OCI-LY1 (cell line): ENCODE results near the gene CEP131.
A peak's percentile ranks its signal among the peaks of the same experiment; 100 is the strongest.

Source experiments
- H2AFZ ChIP-seq: fragments of 200-600 bp; sonication (generic), shearing (Covaris generic); 2 replicates; pipeline ENCODE4 v1.6.0; 2014; ENCODE audit warnings: antibody characterized with exemption, mild to moderate bottlenecking, low read length
- H3F3A ChIP-seq: fragments of 200-600 bp; sonication (generic), shearing (Covaris generic); 2 replicates; pipeline ENCODE4 v1.6.0; 2014; ENCODE audit warnings: mild to moderate bottlenecking, antibody characterized with exemption, low read length, moderate library complexity; ENCODE audit not compliant: insufficient read depth
- H3K27ac ChIP-seq: fragments of 200-600 bp; sonication (generic); 2 replicates; pipeline ENCODE4 v1.5.1; 2014; ENCODE audit warnings: low read length, mixed run types, mild to moderate bottlenecking, low read depth; ENCODE audit not compliant: poor library complexity, severe bottlenecking
- H3K27me3 ChIP-seq: fragments of 200-600 bp; sonication (generic); 2 replicates; pipeline ENCODE4 v1.6.0; 2014; ENCODE audit warnings: antibody characterized with exemption, mild to moderate bottlenecking, low read length, moderate library complexity; ENCODE audit not compliant: insufficient read depth
- H3K36me3 ChIP-seq: fragments of 200-600 bp; sonication (generic); 2 replicates; pipeline ENCODE4 v1.6.1; 2014; ENCODE audit warnings: mild to moderate bottlenecking, antibody characterized with exemption, low read length, moderate library complexity, mixed read lengths; ENCODE audit not compliant: insufficient read depth
- H3K4me1 ChIP-seq: fragments of 200-600 bp; sonication (generic); 2 replicates; pipeline ENCODE4 v1.5.1; 2014; ENCODE audit warnings: mild to moderate bottlenecking, low read length, moderate library complexity; ENCODE audit not compliant: insufficient read depth, severe bottlenecking
- H3K4me2 ChIP-seq: fragments of 200-600 bp; sonication (generic), shearing (Covaris generic); 2 replicates; pipeline ENCODE4 v1.6.1; 2014; ENCODE audit warnings: low read length
- H3K4me3 ChIP-seq: fragments of 200-600 bp; sonication (generic); 2 replicates; pipeline ENCODE4 v1.5.1; 2014; ENCODE audit warnings: low read length, low read depth, mild to moderate bottlenecking, mixed read lengths; ENCODE audit not compliant: poor library complexity, severe bottlenecking
- H3K79me2 ChIP-seq: fragments of 200-600 bp; shearing (Covaris generic); 2 replicates; pipeline ENCODE4 v1.6.1; 2016; ENCODE audit warnings: mixed run types, low read length, mixed read lengths; ENCODE audit not compliant: insufficient read depth
- H3K9ac ChIP-seq: fragments of 200-600 bp; sonication (generic), shearing (Covaris generic); 2 replicates; pipeline ENCODE4 v1.6.1; 2014; ENCODE audit warnings: mild to moderate bottlenecking, low read length, mixed read lengths
- H3K9me2 ChIP-seq: fragments of 200-600 bp; sonication (generic), shearing (Covaris generic); 2 replicates; pipeline ENCODE4 v1.6.1; 2014; ENCODE audit warnings: low read depth, mild to moderate bottlenecking, low read length, mixed read lengths
- H3K9me3 ChIP-seq: fragments of 200-600 bp; shearing (Covaris generic); 2 replicates; pipeline ENCODE4 v1.6.1; 2014; ENCODE audit warnings: low read length, mixed read lengths
- H4K20me1 ChIP-seq: fragments of 200-600 bp; sonication (generic), shearing (Covaris generic); 2 replicates; pipeline ENCODE4 v1.6.0; 2016; ENCODE audit warnings: mild to moderate bottlenecking, low read length; ENCODE audit not compliant: insufficient read depth
- EZH2 ChIP-seq: fragments of 200-600 bp; sonication (generic), shearing (Covaris generic); IDR thresholded peaks from 2 replicates; pipeline ENCODE4 v1.8.0; 2017; ENCODE audit warnings: borderline replicate concordance, mixed run types, mild to moderate bottlenecking, antibody characterized with exemption, low read length, moderate library complexity, mixed read lengths
- TF ChIP-seq, protein P1 (sequence below): fragments of 200-600 bp; sonication (generic), shearing (Covaris generic); IDR thresholded peaks from 2 replicates; pipeline ENCODE4 v1.5.1; 2017; ENCODE audit warnings: mild to moderate bottlenecking, antibody characterized with exemption, low read length, moderate library complexity, mixed read lengths

CEP131 gene

DNA sequence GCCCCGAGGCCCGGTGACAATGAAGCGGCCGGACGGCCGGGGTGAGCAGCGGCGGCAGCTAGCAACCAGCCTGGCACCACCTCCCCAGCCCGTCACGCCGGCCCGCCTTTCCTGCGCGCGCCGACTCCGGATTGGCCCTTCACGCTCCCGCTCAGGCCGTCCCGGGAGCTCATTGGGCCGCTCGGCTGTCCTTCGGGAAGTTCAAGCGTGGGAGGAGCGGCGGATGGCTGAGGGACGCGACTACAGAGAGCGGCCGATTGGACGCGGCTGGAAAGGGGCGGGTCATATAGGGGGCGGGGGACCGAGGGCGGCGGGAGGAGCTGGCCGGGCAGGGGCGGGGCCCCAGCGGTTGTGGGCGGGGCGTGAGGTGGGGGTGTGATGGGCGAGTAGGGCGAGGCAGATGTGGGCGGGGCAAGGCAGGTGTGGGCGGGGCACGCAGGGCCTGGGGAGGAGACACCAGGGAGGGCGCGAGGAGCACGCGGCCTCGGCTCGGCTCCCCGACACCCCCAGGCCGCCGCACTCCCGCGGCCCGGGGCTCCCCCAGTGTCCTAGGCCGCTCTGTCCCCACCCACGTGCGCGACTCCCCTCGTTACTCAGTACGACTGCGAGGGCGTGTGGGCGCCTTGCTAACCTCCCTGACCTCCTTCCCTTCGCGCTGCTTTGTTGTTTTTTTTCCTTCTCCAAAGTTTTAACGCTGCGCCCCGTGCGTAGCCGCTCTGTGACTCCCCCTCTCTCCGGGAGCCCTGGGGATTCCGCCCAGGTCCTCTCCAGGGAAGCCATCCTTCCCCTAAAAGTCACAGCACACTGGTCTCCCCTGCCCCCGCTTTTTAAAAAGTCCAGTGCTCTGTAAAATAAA lies at the start of gene CEP131:
Gene CEP131, minus strand, starts transcription at position 60 of the 856 bp plus-strand sequence. CDS start 2,909 bp downstream, outside the sequence.
- no peaks in the 10 kb centered on the region for H3K79me2 ChIP-seq
- no peaks in the 10 kb centered on the region for H3K9me3 ChIP-seq
- no peaks in the 10 kb centered on the region for H3K36me3 ChIP-seq
- peak within 1 kb of the TSS; percentile 87 for H3K4me3 ChIP-seq
- H3F3A ChIP-seq, result no peaks in the 10 kb centered on the region; the same call in 1 of the 2 replicates
- no peak within 1 kb of the TSS for H3K27ac ChIP-seq
- H3K9me2 ChIP-seq, result no peaks in the 10 kb centered on the region
- H3K4me1 ChIP-seq, result peaks cover 18% of the 10 kb centered on the region
- no peak for TF ChIP-seq EZH2
- TF ChIP-seq, protein P1, sequence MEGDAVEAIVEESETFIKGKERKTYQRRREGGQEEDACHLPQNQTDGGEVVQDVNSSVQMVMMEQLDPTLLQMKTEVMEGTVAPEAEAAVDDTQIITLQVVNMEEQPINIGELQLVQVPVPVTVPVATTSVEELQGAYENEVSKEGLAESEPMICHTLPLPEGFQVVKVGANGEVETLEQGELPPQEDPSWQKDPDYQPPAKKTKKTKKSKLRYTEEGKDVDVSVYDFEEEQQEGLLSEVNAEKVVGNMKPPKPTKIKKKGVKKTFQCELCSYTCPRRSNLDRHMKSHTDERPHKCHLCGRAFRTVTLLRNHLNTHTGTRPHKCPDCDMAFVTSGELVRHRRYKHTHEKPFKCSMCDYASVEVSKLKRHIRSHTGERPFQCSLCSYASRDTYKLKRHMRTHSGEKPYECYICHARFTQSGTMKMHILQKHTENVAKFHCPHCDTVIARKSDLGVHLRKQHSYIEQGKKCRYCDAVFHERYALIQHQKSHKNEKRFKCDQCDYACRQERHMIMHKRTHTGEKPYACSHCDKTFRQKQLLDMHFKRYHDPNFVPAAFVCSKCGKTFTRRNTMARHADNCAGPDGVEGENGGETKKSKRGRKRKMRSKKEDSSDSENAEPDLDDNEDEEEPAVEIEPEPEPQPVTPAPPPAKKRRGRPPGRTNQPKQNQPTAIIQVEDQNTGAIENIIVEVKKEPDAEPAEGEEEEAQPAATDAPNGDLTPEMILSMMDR, result no peak
- H4K20me1 ChIP-seq, result no peaks in the 10 kb centered on the region
- peak within 1 kb of the TSS; percentile 80 for H3K9ac ChIP-seq
- H3K27me3 ChIP-seq, result no peaks in the 10 kb centered on the region; the same call in 1 of the 2 replicates
- H3K4me2 ChIP-seq, result peak within 1 kb of the TSS; percentile 84
- H2AFZ ChIP-seq, result 0 out of 2 replicates have a peak within 1 kb of the TSS, but pooled peaks have one; percentile 13

DNA sequence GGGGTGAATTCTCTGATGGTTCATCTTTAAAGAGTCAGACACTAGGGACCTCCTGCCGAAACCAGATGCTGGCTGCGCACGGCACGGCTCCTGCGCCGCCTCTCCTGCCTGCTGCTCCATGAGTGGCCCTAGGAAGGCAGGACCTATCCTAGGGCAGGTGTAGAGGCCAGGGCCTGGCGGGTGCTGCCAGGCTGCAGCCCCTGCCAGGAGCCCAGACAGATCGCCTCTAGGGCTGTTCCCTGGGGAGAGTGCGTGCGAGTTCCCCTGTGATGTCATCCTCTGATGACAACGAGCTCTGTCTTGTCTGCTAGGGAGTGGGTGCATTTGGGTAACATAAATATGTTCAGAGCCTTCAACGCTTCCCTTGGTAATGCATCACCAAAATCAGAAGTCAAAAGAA lies 48.5 kb upstream of the CEP131 start:
- Histone ChIP-seq H3K4me3 (no peak overlapping the region), H3K9ac (no peak overlapping the region), H2AFZ (no peak overlapping the region), H3K9me3 (no peaks in the 10 kb centered on the region), H3K4me1 (no peaks in the 10 kb centered on the region), H4K20me1 (no peaks in the 10 kb centered on the region), H3K9me2 (no peaks in the 10 kb centered on the region), H3K4me2 (no peak overlapping the region), H3F3A (no peaks in the 10 kb centered on the region), H3K27me3 (no peaks in the 10 kb centered on the region), H3K27ac (no peak overlapping the region), H3K79me2 (no peaks in the 10 kb centered on the region), H3K36me3 (peaks cover 72% of the 10 kb centered on the region)
- TF ChIP-seq, protein P1, result no peak
- no peak for TF ChIP-seq EZH2

DNA sequence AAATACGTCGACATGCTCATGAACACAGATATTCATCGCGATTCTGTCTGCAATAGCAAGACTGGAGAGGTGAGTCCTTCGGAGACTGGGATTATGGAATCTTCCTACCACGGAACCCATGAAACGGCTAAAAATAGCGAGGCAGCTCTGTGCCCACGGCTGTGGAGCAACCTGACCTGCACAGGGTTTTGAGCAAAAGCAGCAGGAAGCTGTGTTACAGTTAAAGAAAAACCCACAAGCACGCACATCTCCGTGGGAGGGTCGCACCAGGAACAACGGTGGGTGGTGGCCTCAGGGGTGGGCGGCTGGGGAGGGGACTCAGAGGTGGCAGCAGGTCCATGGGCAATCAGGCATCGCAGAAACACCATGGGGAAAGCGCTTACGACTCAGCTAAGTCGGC lies 47.5 kb upstream of the CEP131 start:
- H3K4me2 ChIP-seq, result no peak overlapping the region
- H3K27ac ChIP-seq, result no peak overlapping the region
- H3K4me1 ChIP-seq, result no peaks in the 10 kb centered on the region
- H3K36me3 ChIP-seq, result peaks cover 75% of the 10 kb centered on the region
- H2AFZ ChIP-seq, result no peak overlapping the region
- TF ChIP-seq EZH2, result no peak
- TF ChIP-seq, protein P1, result no peak
- H3K4me3 ChIP-seq, result no peak overlapping the region
- H3F3A ChIP-seq, result no peaks in the 10 kb centered on the region
- H3K9me3 ChIP-seq, result no peaks in the 10 kb centered on the region
- H3K9ac ChIP-seq, result no peak overlapping the region
- no peaks in the 10 kb centered on the region for H3K79me2 ChIP-seq
- H3K27me3 ChIP-seq, result no peaks in the 10 kb centered on the region
- no peaks in the 10 kb centered on the region for H4K20me1 ChIP-seq
- H3K9me2 ChIP-seq, result no peaks in the 10 kb centered on the region
